SHP77 (cell line): Measurements from ENCODE around the gene TNIK.

Experiments
- DNase-seq, 2 experiments: peaks; one replicate each; lab custom pipeline; 2025; lab: John Stamatoyannopoulos, UW

The TNIK gene

DNA sequence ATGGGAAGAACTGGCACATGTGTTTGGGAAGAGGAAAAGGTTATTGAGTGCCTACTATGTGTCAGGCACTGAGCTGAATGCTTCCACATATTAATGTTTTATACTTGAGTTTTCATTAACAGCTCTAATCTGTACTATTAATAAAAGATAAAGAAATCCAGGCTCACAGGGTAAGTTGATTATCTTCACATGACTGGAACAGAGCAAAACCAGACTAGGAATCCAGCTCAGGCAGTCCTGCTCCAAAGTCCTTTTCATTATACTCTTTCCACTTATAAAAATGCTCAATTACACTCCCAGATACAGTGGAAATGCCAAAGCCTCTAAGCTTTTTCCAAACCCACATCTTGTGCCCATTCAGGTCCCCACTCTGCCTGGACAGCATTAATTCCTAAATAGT, 97.6 kb downstream of the TNIK start:
- DNase-seq, result no peak

DNA sequence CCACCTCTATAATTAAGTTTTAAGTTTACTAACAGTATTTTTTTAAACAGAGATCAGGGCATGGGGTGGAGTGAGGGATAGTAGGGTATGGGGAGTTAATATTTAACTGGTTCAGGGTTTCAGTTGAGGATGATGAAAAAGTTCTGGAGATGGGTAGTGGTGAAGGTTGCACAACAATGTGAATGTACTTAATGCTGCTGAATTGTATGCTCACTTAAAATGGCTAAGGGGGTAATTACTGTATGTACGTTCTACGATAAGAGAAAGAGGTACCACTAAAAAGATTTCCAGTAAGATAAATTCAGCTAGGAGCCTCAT, 101.4 kb downstream of the TNIK start:
- no peak for DNase-seq

DNA sequence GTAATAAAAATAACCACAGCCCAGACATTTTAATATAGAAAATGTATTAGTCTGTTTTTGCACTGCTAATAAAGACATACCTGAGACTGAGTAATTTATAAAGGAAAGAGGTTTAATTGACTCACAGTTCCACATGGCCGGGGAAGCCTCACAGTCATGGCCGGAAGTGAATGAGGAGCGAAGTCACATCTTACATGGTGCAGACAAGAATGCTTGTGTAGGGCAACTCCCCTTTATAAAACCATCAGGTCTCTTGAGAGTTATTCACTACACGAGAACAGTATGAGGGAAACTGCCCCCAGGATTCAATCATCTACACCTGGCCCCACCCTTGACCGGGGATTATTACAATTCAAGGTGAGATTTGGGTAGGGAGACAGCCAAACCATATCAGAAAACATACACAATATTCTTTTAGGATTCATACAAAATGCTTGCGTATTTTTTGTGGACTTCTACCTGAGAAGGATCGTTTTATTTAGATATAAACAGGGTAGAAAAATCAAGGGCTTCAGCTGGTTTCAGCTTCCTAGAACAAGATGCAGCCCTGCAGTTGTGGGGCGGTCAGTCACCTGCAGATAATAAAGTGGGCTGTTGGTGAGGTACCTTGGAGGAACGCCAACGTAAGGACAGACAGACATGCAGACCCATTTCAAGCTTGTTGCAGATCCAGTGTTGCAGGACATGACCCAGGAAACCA, 101.9 kb downstream of the TNIK start:
- DNase-seq, result no peak

DNA sequence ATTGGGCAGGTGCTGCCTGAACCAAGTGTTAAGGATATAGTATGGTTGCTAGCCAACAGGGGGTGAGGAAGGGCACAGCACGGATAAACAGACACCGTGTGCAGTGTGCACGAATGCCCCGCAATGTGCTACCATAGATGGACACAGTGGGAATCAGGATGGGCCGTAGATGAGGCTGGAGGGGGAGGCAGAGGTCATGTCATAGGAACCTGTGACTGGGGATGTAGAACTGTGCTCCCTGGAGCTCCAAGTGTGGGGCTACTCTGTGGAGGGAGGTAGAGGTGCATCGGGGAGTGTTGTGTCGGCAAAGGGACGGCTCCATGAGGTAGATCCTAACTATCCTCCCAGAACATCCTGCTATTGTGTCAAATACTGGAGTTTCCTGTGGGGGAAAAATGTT, 102.5 kb downstream of the TNIK start:
- DNase-seq, result no peak

DNA sequence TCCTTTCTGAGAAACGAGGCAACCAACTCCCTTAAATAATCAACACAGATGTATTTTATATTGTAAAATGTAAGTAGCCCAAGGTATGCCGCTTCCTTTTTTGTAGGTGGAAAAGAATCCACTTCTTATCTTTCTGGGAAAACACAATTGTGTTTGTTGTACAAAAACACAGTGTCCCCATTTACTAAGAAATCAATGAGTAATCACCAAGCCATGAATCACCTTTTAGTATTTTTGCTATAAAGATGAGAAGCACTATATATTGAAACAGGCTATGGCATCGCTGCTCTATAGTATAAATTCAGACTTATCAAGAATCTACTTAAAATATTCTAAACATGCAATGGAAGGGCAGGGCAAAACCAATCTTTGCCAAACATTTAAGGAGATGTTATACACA, 104.0 kb downstream of the TNIK start:
- no peak for DNase-seq

DNA sequence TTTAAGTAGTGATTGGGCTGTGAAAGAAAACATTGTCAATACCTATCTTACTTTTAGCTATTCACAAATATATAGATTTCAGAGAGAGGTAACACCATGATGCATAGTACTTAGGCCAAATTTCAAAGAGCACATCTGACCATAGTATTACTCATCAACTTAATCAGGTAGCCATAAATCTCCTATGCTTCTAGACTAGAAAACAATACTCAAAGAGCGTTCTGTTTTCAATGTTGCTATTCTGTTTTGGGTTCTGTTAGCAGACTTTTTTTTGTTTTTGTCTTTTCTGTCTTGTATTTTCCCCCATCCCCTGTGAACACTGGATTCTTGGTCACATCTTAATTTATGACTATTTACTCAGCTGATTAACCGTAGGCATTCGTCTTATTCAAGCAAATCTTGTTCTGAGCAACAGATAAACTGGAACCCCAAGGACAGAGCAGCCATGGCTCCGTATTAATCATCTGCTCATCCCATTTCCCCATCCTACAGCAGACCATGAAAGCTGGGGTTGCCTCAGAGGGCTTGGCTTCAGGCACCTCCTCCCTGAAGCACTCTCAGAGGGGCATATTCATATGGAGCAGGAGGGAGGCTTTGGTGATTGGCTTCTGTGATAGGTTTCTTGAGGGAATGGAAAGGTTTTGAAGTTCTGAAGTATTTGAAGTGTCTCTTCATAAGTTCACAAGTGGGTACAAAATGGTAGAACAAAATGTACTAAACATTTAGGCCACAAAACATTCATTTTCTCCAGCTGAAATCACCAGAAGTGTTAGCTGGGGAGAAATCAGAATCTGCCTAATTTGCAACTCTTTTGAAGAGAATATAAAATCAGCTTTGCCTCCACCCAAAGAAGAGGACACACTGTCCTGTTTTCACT, 105.3 kb downstream of the TNIK start:
- DNase-seq, result no peak

DNA sequence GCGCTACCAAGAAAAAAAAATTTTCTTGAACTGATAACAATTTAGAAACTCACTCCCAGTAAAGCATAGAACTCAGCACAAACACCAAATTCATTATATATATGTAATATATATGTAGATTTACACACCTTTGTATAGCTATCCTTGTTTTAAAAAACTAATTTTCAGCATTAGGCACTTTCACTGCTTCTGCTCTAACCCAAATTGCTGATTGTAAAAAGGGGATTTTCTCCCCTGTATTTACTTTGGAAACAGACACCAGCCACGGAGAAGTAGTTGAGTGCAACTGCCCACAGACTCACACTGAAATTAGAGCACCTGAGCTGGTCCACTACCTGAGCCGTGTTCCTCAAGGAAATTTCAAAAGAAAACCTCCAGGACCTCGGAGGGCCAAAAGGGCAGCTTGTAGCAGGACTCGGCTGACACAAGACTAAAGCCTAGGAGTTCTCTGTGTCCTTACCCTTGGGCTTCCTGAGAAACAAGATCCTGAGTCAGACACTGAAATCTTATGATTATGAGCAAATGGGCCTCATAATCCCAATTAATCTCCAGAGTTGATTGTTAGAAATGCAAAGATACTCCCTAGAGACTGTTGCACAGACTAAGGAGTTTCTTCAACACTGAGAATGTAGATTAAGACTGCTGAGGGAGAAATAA, 106.0 kb downstream of the TNIK start:
- DNase-seq, result no peak

DNA sequence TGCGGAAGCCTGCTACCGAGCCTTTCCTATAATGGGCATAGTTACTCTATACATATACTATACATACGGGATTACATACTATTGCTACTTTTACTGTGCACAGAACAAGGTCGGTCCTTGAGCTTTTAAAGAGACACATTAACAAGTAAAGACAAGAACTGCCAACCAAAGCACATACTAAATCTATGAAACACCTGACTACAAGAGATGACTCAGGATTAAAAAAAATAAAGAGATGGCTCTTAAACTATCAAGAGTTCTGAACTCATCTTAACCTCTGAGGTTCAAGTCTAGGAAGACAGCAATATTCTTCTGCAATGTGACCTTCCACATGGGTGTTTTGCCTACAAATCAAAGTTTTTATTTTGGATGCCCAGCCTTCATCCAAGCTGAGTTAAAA, 106.8 kb downstream of the TNIK start:
- DNase-seq, result no peak

DNA sequence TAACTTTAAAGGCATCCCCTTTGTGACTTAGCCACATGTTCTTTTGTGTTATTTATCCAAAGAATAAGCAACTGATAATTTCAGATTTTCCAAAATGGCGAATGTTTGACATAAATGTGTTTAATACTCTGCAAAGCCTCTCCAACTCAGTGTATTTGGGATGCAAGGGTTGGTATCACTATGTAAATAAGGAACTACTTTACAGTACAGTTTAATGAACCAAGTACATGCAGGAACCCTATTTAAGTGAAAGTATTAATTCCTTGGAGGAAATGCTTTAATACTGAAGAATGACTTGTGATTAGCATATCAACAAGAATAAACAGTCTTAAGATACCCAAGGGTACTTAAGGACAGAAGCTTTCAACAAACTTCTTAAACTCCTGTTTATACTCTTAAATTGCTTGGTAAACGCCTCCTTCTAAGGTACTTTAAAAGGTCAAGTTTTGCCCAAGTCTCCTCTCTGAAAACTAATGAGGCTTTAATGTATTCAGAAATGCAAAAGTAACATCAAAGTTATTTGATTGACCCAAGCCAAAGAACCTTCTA, 107.7 kb downstream of the TNIK start:
- DNase-seq, result no peak

DNA sequence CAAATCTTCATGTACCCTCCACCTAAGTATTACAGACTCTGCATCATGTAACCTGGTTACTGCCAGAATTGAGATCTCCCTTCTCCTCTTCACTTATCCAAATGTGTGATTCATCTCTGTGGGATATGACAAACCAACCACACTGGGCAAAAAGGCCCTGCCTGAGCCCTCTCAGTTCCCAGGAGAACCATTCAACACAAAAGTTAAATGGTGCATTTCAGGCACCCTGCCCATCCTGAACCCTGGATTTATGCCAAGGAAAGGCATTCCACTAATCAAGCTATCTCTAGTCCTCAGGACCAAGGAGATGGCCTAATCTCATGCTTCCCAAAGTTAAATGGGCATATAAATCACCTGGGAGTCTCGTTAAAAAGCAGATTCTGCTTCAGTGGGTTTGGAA, 108.5 kb downstream of the TNIK start:
- DNase-seq, result no peak

DNA sequence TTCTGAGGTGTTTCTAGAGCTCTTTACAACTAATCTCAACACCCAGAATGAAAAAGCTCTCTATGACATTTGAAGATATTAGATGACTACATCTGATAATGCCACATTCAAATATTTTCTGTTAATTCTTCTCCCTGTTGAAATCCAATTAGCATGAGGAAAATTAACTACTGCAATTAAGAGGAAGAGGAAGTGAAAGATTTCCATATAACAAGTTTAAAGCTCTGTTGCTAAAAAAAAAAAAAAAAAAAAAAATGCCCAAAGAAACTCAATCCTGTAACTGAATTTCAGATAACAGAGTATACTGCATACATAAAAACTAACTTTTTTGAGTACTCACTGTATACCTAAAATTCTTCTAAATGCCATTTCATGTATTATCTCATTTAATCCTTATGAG, 109.8 kb downstream of the TNIK start:
- no peak for DNase-seq

DNA sequence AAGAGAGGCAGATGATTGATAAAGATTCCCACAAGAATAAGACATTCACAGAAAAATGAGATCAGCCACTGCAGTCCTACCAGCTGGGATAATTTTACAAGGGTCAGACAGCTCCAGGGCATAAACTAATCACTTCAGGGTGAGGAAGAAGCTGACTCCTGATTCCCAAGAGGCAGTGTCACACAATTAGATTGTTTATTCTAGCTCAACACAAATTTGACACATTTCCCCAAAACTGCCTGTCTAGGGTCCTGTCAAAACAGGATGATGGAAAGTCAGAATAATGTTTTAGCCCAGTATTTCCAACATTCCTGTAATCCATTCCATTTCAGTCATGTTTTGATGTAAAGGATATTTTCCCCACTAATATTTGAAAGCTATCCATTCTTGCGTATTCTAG, 110.8 kb downstream of the TNIK start:
- DNase-seq, result no peak

DNA sequence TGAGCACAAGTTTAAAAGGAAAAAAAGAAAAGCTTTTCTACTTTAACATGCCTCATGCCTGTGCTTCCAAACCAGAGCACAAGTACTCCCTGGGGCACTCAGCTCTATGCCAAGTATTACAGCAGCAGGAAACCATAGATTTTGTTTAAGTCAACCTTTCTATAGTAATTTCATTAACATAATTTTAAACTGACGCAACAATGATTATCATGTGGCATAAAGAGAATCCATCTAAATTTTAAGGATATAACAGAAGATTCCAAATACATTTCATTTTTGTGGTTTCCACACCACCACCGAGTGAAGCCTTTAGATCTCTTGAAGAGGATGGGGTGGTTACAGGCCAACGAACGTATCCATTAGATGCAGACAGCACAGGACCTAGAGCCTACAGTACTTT, 112.1 kb downstream of the TNIK start:
- DNase-seq, result no peak

DNA sequence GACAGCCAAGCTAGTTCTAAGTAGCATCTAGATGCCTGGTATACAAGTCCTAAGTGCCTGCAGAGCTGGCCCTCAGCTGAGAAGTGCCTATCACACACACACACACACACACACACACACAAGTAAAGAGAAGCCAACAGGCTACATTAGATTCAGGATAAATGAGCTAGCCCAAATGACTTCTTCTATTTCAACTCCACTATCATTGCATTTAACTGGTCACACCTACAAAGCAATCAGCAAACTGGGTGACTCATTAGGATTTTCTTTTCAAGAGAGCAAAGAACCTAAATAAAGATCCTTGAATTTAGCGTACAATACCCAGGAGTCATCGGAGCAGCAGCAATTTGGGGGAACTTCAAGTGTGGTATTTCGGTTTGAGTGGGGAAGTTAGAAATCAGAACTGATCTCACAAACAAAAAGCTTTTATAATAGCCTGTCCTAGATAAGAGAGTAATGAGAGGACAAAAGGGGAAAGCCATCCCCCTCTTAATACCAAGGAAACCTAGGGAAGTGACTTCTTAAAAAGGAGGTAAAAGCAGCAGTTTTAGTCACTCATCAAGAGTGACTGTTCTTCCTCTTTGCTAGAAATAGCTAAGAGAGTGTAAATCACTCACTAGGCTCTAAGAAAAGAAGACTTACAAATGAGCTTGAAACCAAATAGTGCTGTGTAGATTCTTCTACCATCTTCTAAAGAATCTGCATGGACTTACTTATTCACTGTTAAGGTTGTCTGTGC, 112.7 kb downstream of the TNIK start:
- DNase-seq, result no peak

DNA sequence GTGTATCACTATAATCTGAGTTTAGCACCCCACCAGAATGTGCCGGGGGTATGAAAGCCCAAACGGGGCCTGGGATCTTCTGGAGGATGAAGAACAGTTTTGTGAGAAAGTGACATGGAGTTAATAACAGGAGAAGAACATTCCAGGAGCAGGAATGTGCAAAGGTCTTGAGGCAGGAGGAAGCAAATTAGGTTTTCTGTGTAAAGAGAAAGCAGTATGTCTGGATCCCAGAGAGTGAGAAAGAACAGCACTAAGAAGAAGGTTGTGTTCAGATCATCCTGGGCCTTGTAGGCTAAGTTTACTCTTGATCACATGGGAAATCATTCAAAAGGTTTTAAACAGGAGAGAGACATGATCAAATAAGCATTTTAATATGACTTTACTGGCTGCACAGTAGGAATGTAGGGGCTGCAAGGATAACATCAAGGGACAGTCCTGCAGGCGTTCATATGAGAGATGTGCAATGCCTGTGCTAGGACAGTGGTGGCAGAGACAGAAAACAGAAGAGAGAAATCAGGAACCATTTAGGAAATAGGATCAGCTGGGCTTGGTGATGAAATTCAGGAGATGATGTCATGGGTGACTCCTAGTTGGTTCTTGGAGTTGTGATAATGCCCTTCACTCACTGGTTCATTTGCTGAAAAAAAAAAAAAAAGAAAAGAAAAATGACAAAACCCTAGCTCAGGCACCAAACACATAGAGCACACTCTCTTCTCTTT, 113.5 kb downstream of the TNIK start:
- DNase-seq, result no peak

DNA sequence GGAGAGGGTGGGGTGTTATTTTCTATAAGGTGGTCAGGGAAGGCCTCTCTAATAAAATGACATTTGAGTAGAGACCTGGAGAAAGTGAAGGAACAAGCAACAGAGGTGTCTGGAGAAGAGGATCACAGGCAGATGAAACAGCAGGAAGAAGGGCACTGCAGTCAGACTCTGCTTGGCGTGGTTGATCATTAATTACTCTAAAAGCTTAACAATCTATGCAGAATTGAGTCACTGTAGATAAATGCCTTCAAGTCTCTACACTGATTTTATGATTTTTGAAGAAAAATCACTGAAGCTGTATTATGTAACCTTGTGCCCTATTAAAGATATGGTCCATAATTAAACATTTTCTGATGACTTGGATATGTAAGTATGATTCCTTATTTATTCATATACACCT, 114.2 kb downstream of the TNIK start:
- no peak for DNase-seq

DNA sequence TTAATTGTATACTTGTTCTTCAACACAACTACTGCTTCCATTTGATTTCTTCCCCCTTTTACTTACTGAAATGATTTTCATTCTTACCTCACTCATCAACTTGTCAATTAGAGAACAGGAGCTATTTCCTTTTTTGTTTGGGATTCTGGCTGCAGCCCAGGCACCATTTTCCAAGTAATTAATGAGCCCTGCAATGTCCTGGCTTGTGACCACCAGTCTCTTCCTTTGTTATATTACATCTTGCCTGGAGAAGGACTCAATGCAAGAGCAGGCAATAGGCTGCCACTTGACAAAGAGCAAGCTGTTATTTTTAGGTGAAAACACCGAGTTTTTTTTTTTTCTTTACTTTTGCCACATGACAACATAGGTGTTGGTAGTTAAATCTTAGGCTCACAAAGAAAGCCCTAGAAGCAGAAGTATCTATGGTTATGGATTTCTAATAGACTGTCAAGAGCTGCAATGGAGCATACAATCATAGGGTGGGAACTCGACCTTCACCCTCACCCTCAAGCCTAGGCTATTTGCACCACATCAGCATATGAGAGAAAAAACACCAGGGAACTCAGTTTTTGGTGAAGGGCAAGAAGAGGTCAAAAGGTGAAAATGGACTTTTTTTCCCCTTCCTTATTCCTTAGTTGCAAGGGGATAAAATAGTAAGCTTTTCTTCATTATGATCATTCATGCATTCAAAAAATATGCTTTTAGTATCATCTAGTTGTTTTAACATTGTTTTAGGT, 114.9 kb downstream of the TNIK start:
- no peak for DNase-seq

DNA sequence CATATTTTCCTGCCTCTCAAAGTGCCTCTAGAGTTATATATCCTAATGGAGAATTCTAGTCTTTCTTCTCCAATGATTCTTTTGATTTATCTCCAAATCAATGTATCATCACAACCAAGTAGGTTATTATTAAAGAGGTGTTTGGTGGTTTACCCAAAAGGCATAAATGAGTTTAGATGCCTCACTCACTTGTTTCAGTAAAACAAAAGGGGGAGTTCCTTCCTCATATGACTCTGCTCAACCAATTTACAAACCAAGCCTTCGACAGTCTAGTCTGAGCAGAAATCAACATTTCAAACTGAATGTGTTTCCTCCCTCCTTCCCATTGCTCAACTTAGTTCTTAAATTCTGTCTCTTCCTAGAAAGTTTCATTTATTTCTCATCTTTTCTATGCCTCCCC, 116.5 kb downstream of the TNIK start:
- DNase-seq, result no peak

DNA sequence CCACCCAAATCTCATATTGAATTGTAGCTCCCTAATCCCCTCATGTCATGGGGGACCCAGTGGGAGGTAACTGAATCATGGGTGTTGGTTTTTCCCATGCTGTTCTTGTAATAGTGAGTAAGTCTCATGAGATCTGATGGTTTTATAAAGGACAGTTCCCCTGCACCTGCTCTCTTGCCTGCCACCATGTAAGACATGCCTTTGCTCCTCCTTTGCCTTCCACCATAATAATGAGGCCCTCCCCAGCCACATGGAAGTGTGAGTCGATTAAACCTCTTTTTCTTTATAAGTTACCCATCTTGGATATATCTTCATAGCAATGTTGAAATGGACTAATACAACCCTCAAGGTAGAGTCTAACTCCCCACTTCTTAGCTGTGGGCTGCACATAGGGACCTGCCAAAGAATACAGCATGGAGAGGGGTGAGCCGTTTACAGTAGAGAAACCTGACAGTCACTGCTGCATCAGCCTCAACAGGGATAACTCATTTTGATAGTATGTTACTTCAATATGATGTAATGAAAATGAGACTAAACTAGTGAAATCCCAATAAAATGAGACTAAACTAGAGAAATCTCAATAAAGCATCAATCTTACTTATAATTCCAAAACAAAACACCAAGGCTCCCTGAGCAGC, 117.3 kb downstream of the TNIK start:
- DNase-seq, result no peak

DNA sequence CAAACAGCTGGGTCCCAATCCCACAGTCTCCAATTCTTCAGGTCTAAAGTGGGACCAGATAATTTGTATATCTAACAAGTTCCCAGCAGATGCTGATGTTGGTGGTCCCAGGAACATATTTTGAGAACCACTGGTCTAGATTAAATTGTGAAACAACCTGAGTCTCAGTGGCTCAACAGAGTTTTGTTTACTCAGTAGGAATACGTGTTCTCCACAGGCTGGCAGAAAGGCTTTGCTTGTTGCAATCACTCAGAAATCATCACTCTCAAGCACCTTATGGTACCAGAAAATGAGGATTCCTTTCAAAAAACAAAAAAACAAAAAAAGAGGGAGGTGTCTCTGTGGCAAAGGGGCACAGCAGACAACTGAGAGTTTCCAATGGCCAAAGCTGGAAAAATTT, 118.0 kb downstream of the TNIK start:
- no peak for DNase-seq
